Dermis lymphatic vessel endothelial cell (primary cell): ENCODE measurements around the gene SLC5A12. TPM values are rescaled to one million over a fixed set of nuclear protein-coding genes. Genes with fewer than 3 reads are reported as not detected.

Source experiments
- total RNA-seq: library from RNA; depleted of rRNA; stranded (reverse); fragments of >200 nt; gene quantifications from 2 replicates; pipeline ENCODE4 v1.2.1, GENCODE V29; 2014

The SLC5A12 gene, protein sequence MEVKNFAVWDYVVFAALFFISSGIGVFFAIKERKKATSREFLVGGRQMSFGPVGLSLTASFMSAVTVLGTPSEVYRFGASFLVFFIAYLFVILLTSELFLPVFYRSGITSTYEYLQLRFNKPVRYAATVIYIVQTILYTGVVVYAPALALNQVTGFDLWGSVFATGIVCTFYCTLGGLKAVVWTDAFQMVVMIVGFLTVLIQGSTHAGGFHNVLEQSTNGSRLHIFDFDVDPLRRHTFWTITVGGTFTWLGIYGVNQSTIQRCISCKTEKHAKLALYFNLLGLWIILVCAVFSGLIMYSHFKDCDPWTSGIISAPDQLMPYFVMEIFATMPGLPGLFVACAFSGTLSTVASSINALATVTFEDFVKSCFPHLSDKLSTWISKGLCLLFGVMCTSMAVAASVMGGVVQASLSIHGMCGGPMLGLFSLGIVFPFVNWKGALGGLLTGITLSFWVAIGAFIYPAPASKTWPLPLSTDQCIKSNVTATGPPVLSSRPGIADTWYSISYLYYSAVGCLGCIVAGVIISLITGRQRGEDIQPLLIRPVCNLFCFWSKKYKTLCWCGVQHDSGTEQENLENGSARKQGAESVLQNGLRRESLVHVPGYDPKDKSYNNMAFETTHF
- total RNA-seq: not detected in 2 replicates

DNA sequence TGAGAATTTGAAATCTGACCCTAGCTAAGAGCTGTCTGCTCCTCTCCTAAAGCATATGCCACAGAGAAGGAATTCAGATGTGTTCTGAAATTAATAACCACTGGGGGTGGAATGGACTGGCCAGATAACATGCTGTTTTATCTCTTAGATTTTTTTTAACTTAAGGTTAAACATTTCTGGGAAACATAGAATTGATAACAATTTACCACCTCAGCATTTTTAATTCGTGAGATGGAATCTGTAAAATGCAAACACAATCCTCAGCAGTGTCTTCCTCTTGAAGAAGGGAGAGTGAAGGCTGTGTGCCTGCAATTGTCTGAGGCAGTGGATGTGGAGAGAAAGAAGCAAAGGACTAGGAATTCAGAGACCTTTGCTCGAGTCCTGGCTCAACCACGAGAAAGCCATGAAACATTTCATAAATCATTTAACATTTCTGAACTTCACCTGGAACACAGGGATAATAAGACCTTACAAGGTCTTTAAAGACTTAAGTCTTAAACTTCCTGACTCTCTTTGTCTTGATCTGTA is at the start of gene SLC5A12:
TSS of gene SLC5A12 (minus strand) at position 113 of the 528 bp plus-strand sequence. CDS start 346 bp downstream, outside the sequence.

Other genes starting within 250 kb of the SLC5A12 start
- gene MUC15, start 149.8 kb downstream of the SLC5A12 start, total RNA-seq: not detected in 2 replicates